ENCODE data around the gene MAP1B.

MAP1B gene

DNA sequence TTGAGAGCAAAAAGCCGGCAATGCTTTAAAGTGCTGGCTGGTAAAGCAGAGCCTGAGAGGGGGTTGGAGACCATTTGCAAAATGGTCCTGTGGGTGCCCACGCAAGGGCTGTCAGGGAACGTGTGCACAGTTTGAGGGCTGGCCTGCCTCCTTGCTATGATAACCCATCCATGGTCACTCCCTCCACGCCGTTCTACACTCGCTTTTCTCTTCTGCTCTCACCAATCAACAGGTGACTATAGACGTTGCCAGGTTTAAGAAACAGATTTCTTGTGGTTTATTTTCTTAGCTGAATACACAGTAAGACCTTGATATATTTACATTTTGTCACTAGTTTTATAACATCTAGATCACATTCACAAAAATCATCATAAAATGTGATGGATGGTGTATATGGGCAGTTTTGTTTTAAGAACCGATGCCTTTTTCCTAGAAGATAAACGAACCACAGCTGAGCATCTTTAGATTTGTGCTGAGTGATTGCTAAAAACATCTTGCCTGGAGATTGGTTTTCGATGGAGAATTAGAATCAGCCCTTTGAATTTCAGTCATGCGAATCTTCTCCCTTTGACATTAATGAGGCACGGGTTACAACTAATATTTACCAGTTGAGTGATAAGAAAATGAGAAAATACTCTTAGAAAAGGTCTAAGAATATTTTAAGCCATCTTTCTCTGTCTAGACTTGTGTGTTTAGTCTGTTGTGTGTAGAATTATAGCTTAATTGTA is 13.9 kb downstream of the MAP1B start:
- DNase-seq, result no peak
- TF ChIP-seq, protein P1, sequence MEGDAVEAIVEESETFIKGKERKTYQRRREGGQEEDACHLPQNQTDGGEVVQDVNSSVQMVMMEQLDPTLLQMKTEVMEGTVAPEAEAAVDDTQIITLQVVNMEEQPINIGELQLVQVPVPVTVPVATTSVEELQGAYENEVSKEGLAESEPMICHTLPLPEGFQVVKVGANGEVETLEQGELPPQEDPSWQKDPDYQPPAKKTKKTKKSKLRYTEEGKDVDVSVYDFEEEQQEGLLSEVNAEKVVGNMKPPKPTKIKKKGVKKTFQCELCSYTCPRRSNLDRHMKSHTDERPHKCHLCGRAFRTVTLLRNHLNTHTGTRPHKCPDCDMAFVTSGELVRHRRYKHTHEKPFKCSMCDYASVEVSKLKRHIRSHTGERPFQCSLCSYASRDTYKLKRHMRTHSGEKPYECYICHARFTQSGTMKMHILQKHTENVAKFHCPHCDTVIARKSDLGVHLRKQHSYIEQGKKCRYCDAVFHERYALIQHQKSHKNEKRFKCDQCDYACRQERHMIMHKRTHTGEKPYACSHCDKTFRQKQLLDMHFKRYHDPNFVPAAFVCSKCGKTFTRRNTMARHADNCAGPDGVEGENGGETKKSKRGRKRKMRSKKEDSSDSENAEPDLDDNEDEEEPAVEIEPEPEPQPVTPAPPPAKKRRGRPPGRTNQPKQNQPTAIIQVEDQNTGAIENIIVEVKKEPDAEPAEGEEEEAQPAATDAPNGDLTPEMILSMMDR (IDR thresholded peaks at IDR 0.05; ENCODE audit: borderline replicate concordance, extremely low read depth, low read length, poor library complexity, severe bottlenecking), result no peak
- no peak for TF ChIP-seq EZH2 (IDR thresholded peaks at IDR 0.05; ENCODE audit: borderline replicate concordance, low read depth, low read length, severe bottlenecking)
- H3K4me3 ChIP-seq (ENCODE audit: low read depth in 1 of 2, low read length in 2 of 2), result no peak overlapping the region
- H3K9me3 ChIP-seq (ENCODE audit: insufficient read depth, low read length, severe bottlenecking), result no peaks in the 10 kb centered on the region
- H3K4me2 ChIP-seq (ENCODE audit: insufficient read depth, low read length), result no peak overlapping the region
- H3K79me2 ChIP-seq (ENCODE audit: insufficient read depth, low read length), result no peaks in the 10 kb centered on the region
- H4K20me1 ChIP-seq (ENCODE audit: insufficient read depth, low read length), result no peaks in the 10 kb centered on the region
- H3K27me3 ChIP-seq (ENCODE audit: insufficient read depth, low read length, poor library complexity), result peaks cover 21% of the 10 kb centered on the region
- H2AFZ ChIP-seq (ENCODE audit: low read depth, low read length), result no peak overlapping the region
- no peaks in the 10 kb centered on the region for H3K4me1 ChIP-seq (ENCODE audit: insufficient read depth, low read length)
- H3K9ac ChIP-seq (ENCODE audit: low read depth, low read length), result no peak overlapping the region
- ATAC-seq (ENCODE audit: insufficient read depth, low read depth), result no peak
- no peaks in the 10 kb centered on the region for H3K36me3 ChIP-seq (ENCODE audit: insufficient read depth, low read length)
- H3K27ac ChIP-seq (ENCODE audit: low read length), result no peak overlapping the region

DNA sequence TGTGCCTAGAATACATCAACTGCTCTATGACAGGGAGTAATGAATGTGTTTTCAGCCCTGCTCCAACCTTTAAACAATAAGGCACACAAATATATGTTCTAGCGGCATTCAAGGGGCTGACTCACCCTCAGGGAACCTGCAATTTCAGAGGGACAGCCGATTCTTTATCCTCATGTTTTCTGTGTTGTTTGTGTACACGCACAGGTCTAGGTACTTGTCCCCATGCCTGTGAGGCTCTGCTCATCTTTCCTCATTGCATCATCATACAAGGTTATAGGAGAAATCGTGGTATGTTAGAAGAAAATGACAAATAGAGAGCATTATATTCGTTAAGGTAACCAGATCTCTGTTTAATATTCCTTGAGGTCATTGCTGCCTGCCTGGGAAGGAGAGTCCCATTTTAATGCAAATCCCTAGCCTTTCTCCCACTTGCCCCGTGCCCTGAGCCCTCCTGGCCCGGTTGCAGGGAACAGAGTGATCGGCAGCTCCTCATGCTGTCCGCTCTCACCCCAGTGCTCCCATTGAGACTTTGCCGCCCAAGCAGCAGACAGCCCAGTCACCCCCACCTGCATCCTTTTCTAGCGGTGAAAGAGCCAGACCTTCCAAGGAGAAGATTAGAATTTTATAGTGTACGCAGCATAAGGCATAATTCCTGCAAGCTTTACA is 14.6 kb downstream of the MAP1B start:
- Histone ChIP-seq H3K9me3 (ENCODE audit: insufficient read depth, low read length, severe bottlenecking) (no peaks in the 10 kb centered on the region), H3K79me2 (ENCODE audit: insufficient read depth, low read length) (no peaks in the 10 kb centered on the region), H3K9ac (ENCODE audit: low read depth, low read length) (no peak overlapping the region), H4K20me1 (ENCODE audit: insufficient read depth, low read length) (no peaks in the 10 kb centered on the region), H3K4me1 (ENCODE audit: insufficient read depth, low read length) (no peaks in the 10 kb centered on the region), H3K4me3 (ENCODE audit: low read depth in 1 of 2, low read length in 2 of 2) (no peak overlapping the region), H3K36me3 (ENCODE audit: insufficient read depth, low read length) (no peaks in the 10 kb centered on the region), H3K27me3 (ENCODE audit: insufficient read depth, low read length, poor library complexity) (peaks cover 23% of the 10 kb centered on the region), H3K4me2 (ENCODE audit: insufficient read depth, low read length) (no peak overlapping the region), H2AFZ (ENCODE audit: low read depth, low read length) (no peak overlapping the region), H3K27ac (ENCODE audit: low read length) (no peak overlapping the region)
- TF ChIP-seq, protein P1 (IDR thresholded peaks at IDR 0.05; ENCODE audit: borderline replicate concordance, extremely low read depth, low read length, poor library complexity, severe bottlenecking), result no peak
- TF ChIP-seq EZH2 (IDR thresholded peaks at IDR 0.05; ENCODE audit: borderline replicate concordance, low read depth, low read length, severe bottlenecking), result no peak
- no peak for DNase-seq
- ATAC-seq (ENCODE audit: insufficient read depth, low read depth), result no peak

DNA sequence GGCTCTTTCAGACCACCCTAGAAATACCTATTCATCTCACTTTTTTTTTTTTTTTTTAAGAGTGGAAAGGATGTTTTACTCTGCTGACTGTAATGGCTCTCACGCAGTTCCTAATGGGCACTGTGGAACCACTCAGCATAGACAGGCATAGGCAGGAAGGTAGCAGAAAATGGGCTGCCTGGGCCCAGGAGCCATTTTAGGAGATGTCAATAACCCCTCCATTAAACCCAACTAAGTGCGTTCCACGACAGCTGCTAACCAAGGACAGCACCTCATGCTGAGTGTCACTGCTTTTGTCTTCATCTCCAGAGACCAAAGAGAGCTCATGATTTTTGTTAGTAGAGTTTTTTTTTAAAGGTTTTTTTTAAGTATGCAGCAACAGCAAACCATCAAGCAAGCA is 15.3 kb downstream of the MAP1B start:
- Histone ChIP-seq H3K27me3 (ENCODE audit: insufficient read depth, low read length, poor library complexity) (peaks cover 22% of the 10 kb centered on the region), H3K9ac (ENCODE audit: low read depth, low read length) (no peak overlapping the region), H3K9me3 (ENCODE audit: insufficient read depth, low read length, severe bottlenecking) (no peaks in the 10 kb centered on the region), H3K79me2 (ENCODE audit: insufficient read depth, low read length) (no peaks in the 10 kb centered on the region), H4K20me1 (ENCODE audit: insufficient read depth, low read length) (no peaks in the 10 kb centered on the region), H3K4me3 (ENCODE audit: low read depth in 1 of 2, low read length in 2 of 2) (no peak overlapping the region), H2AFZ (ENCODE audit: low read depth, low read length) (no peak overlapping the region), H3K36me3 (ENCODE audit: insufficient read depth, low read length) (no peaks in the 10 kb centered on the region), H3K4me1 (ENCODE audit: insufficient read depth, low read length) (no peaks in the 10 kb centered on the region), H3K27ac (ENCODE audit: low read length) (no peak overlapping the region), H3K4me2 (ENCODE audit: insufficient read depth, low read length) (no peak overlapping the region)
- TF ChIP-seq, protein P1 (IDR thresholded peaks at IDR 0.05; ENCODE audit: borderline replicate concordance, extremely low read depth, low read length, poor library complexity, severe bottlenecking), result no peak
- TF ChIP-seq EZH2 (IDR thresholded peaks at IDR 0.05; ENCODE audit: borderline replicate concordance, low read depth, low read length, severe bottlenecking), result no peak
- DNase-seq (no peak), ATAC-seq (ENCODE audit: insufficient read depth, low read depth) (no peak)
